ENCODE data around the gene BDH1.

DNA sequence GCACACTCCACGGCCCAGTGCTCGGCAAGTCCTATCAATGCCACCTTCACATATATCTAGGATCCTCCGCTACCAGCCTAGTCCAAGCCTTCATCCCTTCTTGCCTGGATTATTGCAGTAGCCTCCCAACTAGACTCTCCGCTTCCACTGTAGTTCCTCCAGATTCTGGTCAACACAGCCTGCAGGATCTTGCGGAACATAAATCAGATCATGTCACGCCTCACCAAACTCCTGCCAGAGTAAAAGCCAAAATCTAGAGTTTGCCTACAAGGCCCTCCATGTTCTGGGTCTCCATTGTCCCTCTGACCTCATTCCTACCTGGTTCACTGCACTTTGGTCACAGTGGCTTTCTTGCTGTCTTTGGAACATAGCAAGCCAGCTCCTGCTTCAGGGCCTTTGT, 3.6 kb downstream of the BDH1 start:
- TF ChIP-seq, protein P1, sequence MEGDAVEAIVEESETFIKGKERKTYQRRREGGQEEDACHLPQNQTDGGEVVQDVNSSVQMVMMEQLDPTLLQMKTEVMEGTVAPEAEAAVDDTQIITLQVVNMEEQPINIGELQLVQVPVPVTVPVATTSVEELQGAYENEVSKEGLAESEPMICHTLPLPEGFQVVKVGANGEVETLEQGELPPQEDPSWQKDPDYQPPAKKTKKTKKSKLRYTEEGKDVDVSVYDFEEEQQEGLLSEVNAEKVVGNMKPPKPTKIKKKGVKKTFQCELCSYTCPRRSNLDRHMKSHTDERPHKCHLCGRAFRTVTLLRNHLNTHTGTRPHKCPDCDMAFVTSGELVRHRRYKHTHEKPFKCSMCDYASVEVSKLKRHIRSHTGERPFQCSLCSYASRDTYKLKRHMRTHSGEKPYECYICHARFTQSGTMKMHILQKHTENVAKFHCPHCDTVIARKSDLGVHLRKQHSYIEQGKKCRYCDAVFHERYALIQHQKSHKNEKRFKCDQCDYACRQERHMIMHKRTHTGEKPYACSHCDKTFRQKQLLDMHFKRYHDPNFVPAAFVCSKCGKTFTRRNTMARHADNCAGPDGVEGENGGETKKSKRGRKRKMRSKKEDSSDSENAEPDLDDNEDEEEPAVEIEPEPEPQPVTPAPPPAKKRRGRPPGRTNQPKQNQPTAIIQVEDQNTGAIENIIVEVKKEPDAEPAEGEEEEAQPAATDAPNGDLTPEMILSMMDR (IDR thresholded peaks at IDR 0.05), result no peak
- TF ChIP-seq POLR2AphosphoS5 (IDR thresholded peaks at IDR 0.05), result no peak
- no peak for TF ChIP-seq POLR2A (IDR thresholded peaks at IDR 0.05)
- TF ChIP-seq EP300 (IDR thresholded peaks at IDR 0.05; ENCODE audit: low read depth), result no peak
